Stimulated activated CD4-positive, alpha-beta T cell treated with anti-CD3 and anti-CD28 coated beads, Interleukin-1b, Interleukin-23, amount 100 ng/mL, for 1 hour (primary cell): ENCODE measurements around the gene BAIAP2.
"Not testable (repeated sequence)": the region's sequence is repeated elsewhere in the genome, so short reads cannot be mapped to it uniquely, and the experiment has no call there.

ENCODE experiments used
- DNase-seq, 2 donors: peaks; one replicate each; pipeline ENCODE4 v3.0.0-alpha.2; 2020; ENCODE audit warnings: low read depth in 2 of 2

The BAIAP2 gene

DNA sequence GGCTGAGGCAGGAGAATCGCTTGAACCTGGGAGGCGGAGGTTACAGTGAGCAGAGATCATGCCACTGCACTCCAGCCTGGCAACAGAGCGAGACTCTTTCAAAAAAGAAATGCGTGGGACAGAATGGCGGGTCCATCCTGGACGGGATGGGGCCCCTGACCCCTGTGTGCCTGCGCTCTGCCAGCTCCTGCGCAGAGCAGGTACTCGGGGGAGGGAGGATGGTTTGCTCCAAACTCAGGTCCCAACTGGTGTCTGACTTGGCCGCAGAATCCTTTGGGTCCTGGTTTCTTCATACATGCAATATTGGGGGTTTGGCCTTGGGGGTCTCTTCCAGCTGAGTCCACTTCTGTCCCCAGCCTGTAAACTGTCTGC is 33.0 kb upstream of the BAIAP2 start:
- DNase-seq = no peak

DNA sequence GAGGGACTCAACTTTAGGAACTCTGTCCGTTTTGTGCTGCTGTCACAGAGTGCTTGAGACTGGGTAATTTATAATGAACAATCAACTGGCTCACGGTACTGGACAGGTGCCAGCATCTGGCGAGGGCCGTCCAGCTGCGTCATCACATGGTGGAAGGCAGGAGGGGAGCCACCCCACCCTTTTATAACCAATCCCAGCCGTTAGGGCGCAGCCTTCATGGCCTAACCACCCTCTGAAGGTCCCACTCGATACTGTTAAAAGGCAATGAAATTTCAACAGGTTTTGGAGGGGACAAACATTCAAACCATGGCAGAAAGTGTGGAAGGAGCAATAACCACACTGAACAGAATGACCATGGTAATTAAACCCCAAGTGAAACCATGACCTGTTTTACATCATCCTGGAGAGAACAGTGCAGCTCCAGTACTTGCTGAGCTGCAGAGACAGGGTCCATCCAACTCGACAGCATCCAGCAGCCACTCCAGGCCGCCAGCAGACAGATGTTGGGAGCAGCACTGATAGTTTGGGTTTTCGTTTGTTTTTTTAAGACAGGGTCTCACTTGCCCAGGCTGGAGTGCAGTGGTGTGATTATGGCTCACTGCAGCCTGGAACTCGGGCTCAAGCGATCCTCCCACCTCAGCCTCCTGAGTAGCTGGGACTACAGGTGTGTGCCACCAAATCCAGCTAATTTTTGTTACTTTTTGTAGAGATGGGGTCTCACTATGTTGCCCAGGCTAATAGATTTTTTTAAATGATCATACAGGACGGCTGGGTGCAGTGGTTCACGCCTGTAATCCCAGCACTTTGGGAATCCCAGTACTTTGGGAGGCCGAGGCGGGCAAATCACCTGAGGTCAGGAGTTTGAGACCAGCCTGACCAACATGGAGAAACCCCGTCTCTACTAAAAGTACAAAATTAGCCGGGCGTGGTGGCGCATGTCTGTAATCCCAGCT is 32.3 kb upstream of the BAIAP2 start:
- no peak for DNase-seq

DNA sequence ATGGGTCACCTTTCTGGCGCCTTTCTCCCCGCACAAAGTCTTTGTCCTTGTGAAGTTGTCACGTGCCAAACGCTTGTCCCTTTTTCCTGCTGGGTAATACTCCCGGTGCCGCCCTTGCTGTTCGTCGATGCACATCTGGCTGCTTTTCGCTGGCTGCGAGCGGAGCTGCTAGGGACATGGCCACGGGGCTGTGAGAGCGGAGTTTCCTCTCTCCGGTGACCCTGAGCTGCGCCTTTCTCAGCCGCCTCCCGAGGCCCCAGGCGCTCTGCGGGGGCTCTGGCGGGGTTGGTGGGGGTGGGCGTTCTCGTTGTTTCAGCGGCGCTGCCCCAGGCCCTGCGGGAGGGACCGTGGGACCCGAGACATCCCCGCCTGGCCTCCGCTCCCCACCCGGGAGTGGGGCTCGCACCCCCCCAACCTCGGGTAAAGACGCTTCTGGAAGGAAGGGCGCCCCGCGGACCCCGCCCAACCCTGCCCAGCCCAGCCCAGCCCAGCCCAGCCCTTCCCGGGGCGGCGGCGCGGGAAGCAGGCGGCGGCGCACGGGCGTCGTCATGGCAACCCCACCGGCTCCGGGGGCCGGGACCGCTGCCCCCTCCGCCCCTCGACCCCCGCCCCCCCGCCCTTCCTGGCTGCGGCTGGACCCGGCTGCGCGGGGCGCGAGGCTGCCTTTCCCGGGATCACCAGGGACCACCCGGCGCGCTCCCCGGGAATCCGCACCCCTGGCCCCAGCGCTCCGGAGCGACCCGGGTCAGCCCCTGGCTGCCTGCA is 31.1 kb upstream of the BAIAP2 start:
- DNase-seq = no peak

DNA sequence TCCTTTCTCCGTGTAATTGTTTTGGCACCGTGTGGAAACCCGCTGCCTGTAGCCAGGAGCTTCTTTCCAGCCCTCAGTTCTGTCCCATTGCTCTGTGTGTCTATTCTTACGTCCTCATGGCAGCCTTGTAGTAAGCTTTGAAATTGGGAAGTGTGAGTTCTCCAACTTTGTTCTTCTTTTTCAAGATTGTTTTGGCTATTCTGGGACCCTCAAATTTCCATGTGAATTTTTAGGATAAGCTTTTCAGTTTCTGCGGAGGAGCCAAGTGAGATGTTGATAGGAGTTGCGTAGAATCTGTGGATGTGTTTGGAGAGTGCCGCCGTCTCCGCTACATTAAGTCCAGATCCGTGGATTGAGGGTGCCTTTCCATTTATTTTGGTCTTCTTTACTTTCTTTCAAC is 28.1 kb upstream of the BAIAP2 start:
- no peak for DNase-seq

DNA sequence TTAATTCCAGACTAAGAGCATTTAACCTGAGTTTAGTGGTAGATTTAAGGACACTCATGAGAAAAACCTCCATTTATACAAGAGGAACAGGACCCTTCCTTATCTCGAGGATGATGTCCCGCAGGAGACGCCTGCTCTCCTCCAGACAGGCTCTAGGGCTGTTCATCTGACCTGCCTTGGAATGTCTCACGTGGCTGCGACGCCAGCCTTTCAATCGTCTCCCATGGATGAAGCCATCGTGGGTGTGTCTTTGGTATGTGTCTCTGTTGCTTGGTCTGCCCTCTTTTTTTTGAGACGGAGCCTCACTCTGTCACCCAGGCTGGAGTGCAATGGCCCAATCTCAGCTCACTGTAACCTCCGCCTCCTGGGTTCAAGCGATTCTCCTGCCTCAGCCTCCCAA is 26.8 kb upstream of the BAIAP2 start:
- DNase-seq = no peak

DNA sequence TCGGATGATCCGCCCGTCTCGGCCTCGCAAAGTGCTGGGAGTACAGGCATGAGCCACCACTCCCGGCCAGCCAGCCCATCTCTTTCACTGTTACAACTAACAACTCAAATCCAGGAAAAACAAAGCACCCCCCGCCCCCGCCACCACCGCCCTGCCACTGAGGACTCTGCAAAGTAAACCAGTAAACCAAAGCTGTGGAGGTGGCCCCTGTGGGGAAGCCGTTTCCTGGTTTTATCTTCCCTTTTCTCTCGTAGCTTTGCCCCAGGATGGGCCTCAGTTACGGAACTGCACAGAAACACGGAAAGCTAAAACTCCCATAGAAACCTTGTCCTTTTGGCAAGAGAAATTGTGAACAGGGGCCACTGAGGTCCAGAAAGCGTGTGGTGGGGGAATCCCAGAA is 25.8 kb upstream of the BAIAP2 start:
- DNase-seq = no peak

DNA sequence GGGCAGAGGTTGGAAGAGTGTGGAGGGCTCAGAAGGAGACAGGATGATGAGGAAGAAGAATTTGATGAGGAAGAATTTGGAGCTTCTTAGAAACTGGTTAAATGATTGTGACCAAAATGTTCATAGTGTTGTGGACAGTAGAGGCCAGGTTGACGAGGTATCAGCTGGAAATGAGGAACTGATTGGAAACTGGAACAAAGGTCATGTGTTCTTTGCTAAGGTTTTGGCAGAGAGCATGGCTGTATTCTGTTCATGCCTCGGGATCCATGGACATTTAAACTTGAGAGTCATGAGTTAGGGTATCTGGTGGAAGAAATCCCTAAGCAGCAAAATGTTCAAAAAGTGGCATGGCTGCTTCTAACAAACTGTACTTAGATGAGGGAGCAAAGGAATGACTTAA is 24.0 kb upstream of the BAIAP2 start:
- DNase-seq = no peak

DNA sequence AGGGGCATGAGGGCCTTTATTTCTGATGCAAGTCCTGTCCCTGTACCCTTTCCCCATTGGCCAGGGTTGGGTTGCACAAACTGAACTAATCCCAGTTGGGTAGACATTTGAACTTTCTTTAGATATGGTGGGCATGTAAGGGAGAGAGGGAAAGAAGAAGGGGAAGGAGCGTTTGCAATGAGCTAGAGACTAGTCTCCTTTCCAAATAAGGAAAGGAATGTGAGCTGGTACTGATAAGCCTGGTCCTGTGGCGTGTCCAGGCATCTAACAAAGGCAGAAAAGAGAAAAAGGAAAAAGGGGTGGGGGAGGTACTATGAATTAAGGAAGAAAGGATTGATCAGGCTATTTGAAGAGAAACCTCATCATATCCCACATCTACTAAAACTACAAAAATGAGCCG is 23.0 kb upstream of the BAIAP2 start:
- no peak for DNase-seq

DNA sequence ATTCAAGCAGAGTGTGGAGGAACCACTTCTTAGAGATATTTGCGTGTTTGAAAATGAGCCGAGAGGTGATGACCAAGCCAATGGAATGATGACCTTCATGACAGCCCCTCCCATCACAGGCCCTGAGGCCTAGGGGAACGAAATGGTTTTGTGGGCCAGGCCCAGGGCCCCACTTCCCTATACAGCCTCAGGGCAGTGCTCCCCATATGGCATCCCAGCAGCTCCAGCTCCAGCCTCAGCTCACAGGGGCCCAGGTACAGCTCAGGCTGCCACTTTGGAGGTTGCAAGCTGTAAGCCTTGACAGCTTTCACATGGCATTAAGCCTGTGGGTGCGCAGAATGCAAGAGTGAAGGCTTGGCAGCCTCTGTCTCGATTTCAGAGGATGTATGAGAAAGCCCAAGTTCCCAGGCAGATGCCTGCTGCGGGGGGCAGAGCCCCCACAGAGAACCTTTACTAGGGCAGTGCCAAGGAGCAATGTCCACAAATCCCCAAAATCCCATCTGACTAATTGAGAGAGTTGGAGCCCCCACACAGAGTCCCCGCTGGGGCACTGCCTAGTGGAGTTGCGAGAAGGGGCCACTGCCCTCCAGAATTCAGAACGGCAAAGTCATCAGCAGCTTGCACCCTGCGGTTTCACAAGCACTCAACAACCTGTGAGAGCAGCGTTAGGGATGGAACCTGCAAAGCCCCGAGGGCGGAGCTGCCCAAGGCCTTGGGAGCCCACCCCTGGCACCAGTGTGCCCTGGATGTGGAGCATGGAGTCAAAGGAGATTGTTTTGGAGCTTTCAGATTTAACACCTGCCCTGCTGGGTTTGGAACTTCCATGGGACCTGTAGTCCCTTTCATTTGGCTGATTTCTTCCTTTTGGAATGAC is 22.1 kb upstream of the BAIAP2 start:
- no peak for DNase-seq

DNA sequence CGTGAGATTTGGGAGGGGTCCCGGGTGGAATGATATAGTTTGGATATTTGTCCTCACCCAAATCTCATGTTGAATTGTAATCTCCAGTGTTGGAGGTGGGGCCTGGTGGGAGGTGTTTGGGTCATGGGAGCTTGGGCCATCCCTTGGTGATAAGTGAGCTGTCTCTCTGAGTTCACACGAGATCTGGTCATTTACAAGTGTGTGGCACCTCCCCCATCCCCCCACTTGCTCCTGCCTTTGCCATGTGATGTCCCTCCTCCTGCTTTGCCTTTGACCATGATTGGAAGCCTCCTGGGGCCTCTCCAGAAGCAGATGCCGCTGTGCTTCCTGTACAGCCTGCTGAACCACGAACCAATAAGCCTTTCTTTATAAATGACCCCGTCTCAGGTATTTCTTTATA is 21.3 kb upstream of the BAIAP2 start:
- no peak for DNase-seq

DNA sequence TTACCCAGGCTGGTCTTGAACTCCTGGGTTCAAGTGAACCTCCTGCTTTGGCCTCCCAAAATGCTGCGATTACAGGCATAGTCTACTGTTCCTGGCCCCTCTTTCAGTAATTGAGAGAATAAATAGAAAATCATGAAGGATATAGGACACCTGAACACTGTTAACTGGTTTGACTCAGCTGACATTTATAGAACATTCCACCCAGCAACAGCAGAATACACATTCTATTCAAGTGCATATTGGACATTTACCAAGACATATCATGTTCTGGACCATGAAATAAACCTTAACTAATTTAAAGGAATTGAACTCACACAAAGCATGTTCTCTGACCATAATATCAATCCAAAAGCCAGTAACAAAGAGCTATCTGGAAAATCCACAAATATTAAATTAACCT is 19.8 kb upstream of the BAIAP2 start:
- no peak for DNase-seq

DNA sequence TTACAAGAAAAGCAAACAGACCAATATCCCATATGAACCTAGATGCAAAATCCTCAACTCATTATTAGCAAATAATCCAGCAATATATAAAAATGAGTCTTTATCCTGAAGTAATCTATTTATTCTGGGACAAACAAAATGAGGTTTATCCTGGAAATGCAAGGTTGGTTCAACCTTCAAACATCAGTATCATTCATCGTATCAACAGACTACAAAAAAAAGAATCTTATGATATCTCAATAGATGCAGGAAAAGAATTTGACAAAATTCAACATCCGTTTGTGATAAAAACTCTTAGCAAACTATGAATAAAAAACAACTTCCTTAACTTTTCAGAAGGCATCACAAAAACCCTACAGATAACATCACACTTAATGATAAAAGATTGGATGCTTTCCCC is 18.4 kb upstream of the BAIAP2 start:
- no peak for DNase-seq

DNA sequence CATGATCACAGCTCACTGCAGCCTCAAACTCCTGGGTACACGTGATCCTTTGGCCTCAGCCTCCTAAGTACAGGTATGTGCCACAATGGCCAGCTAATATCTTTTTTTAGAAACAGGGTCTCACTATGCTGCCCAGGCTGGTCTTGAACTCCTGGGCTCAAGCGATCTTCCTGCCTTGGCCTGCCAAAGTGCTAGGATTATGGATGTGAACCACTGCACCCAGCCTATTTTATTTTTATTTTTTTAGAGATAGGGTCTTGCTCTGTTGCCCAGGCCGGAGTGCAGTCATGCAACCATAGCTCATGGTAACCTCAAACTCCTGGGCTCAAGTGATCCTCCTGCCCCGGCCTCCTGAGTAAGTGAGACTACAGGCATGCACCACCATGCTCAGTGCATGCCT is 17.6 kb upstream of the BAIAP2 start:
- DNase-seq = not testable (repeated sequence)

DNA sequence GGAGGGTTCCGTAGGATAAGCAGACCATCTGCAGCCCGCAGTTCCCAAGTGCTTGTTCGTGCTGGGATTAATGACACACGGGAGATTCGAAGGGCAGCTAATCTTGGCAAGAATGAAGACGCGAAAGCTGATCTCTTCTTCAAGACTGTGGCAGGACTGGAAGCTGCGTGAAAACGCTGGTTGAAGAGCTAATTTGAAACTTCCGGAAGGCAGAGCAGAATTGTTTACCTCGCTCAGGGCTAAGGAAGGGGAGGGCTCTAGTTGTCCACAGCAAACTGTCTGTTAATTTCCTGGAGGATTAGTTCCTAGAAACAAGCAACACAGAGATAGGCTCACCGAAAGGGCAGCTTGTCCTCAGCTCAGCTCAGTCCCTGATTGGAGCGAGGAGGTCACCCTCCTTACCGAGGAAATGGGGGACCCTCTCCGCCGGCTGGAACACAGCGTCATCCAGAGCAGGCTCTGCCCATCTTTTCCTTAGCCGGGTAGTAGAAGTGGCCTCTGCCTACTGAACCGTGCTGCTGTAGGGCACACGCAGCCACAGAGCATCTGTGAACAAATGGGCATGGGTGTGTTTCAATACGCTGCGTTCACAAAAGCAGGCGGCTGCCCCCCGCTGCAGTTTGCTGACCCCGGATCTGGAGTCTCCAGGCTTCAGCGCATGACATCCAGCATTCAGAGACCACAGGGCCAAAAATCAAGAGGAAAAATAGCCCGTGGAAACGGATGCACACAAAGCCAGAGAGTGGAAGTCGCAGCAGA is 16.7 kb upstream of the BAIAP2 start:
- DNase-seq = no peak

DNA sequence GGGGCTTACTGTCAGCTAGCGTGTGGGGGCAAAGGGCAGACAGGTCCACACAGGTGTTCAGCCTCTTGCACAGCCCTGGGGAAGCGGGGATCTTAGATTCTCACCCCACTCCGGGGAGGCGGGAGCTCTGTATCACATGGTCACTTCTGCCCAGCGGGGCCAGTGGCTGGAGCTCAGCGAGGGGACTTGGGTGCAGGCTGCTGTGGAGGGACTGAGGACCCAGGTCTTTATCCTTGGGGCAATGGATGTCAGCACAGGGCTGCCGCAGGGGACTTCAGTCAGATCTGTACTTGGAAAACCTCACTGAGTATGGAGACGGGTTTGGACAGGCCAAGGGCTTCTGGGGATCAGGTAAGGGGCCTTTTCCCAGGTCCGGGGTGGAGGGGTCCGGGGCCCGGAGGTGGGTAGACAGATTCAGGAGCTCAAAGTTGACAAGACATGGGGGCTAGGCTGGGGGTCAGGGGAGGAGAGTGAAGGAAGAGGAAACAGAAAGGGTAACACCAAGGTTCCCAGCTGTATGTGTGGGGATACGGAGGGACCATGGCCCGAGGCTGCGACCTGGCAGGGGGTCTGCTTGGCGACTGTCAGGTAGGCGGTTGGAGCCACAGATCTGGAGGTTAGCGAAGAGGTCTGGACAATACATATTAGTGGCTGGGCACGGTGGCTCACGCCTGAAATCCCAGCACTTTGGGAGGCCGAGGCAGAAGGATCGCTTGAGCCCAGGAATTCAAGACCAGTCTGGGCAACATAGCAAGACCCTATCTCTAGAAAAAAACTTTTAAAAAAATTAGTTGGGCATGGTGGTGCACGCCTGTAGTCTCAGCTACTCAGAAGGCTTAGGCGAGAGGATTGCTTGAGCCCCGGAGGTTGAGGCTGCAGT is 15.1 kb upstream of the BAIAP2 start:
- DNase-seq = no peak

DNA sequence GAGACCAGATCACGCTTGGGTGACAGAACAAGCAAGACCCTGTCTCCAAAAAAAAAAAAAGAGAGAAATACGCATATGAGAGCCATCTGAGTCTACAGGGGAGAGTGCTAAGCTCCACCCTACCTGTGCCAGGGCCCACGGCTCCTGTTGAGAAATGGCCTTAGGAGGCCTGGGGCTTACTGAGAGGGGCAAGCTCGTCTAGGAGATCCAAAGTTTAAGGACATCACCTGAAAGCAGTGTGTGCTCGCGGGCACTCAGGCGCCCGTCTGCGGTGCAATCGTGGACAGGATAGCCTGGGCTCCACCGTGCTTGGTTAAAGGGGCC is 14.5 kb upstream of the BAIAP2 start:
- DNase-seq = no peak

DNA sequence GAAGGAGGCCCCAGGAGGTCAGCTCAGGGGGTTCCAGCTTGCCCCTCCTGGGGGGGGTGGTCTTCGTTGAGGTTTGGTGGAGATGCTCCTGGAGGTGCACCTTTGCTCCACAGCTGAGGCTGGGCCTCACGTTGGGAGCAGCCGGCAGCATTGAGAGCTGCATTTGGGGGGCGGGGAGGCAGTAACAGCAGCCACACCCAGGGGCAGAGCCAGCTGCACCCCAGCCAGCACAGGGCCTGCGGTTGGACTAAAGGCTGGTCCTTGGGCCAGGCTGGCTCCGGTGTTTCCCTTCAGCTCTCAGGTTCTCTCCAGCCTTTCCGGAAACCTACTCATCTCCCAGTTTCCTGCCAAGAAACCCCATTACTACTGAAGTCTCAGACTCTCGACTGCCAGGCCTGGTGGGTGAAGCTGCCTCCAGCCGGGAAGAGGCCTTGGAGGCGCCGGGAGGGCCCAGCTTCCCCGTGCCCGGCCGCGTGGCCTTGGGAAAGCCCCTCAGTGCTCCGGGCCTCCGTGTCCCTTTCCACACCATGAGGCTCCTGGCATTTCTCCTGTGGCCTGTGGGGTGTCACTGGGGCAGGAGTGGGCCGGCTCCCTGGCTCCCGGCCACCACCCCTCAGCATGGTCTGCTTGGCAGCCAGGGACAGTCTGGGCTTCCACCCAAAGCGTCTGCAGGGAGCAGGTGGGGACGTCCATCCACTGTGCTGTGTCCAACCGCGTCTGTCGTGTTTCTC is 14.0 kb upstream of the BAIAP2 start:
- no peak for DNase-seq

DNA sequence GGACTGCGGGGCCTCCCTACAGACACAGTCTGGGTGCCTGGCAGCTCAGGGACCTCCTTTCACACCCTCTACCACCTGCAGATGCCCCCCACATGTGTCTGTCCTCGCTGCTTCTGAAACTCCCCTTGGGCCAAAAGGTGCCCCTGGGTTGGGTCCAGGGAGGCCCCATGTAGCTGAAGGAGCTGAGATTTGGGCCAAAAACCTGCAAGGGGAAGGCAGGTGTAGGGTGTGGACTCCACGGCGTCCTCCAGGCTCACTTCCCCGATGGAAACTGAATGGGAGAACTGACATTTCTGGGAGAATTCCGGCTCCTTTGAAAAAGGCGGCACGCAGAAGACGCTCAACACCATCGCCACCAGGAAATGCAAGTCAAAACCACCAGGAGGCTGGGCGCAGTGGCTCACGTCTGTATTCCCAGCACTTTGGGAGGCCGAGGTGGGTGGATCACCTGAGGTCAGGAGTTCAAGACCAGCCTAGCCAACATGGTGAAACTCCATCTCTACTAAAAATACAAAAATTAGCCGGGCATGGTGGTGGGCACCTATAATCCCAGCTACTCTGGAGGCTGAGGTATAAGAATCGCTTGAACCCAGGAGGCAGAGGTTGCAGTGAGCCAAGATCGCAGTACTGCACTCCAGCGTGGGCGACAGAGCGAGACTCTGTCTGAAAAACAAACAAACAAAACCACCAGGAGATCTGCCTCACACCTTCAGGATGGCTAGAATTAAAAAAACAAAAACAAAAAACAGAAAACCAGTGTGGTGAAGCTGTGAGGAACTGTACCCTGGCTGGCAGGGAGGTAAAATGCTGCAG is 13.2 kb upstream of the BAIAP2 start:
- no peak for DNase-seq

DNA sequence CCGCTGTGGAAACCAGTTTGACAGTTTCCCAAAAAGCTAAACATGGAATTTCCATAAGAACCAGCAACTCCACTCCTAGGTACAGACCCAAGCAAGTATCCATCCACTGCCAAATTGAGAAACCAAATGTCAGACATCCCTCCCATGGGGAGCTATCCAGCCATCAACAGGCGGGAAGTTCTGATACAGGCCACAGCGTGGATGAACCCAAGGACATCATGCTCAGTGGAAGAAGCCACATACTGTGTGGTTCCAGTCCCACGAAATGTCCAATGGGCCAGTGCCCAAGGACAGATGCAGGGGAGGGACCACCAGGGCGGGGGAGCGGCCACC is 12.6 kb upstream of the BAIAP2 start:
- no peak for DNase-seq
